Dermis microvascular lymphatic vessel endothelial cell (primary cell): ENCODE results near the gene RNF227. TPM values are rescaled to one million over a fixed set of nuclear protein-coding genes. Genes with fewer than 3 reads are reported as not detected.
"Not testable (repeated sequence)": the region's sequence is repeated elsewhere in the genome, so short reads cannot be mapped to it uniquely, and the experiment has no call there.

Experiments used
- DNase-seq, 2 donors: peaks; one replicate each; pipeline versions ENCODE4 v3.0.0 to v3.0.0-alpha.2; 2010; ENCODE audit warnings: low read depth in 2 of 2
- total RNA-seq: library from RNA; depleted of rRNA; stranded (reverse); fragments of >200 nt; gene quantifications from 2 replicates; pipeline ENCODE4 v1.2.1, GENCODE V29; 2014

The RNF227 gene
- total RNA-seq, 1 donor from 2014 or later, result 0.51 TPM

DNA sequence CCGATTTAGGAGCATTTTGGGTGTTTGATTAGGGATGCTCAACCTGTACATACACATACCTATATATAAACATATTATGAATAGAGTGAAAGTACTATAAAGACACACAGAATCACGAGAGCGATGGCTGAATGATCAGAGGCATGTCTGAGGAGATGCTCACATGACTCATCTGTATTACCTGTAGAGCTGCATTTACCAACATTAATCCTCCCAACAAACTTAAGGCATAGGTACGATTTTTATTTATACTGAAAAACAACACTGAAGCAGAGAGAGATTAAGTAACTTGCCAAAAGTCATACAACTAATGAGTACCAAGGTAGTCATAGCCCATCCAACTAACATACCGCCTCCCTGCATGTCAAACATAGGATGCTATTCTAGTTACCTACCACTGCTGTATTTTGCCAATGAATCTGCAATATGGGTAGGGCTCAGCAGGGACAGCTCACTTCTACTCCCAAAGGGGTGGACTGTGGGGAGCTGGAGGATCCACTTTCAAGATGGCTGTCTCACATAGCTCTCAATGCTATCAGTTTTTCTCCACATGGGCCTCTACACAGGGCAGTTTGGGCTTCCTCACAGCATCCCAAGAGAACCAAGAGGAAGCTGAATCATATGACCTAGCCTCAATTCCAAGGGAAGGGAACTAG is 51.0 kb downstream of the RNF227 start:
- no peak for DNase-seq

DNA sequence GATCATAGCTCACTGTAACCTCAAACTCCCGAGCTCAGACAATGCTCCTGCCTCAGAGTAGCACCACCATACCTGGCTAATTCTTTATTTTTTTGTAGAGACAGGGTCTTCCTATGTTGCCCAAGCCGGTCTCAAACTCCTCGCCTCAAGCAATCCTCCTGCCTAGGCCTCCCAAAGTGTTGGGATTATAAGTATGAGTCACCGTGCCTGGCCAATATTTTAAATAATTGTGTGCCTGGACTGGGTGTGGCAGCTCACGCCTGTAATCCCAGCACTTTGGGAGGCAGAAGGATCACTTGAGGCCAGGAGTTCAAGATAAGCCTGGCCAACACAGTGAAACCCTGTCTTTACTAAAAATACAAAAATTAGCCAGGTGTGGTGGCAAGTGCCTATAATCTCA is 51.7 kb downstream of the RNF227 start:
- not testable (repeated sequence) for DNase-seq

Other genes with a start within 250 kb of the RNF227 start
- gene TP53, start 228.8 kb downstream of the RNF227 start, total RNA-seq, result 44.0 and 51.2 TPM in 2 replicates
- 6.9 and 7.0 TPM in 2 replicates for gene WRAP53, start 227.8 kb downstream of the RNF227 start, total RNA-seq
- gene EFNB3, start 211.1 kb downstream of the RNF227 start, total RNA-seq, result 0.13 and 1.1 TPM in 2 replicates
- gene DNAH2, start 198.5 kb downstream of the RNF227 start, total RNA-seq, result under 0.01 and 0.25 TPM in 2 replicates
- gene KDM6B, start 82.1 kb downstream of the RNF227 start, total RNA-seq, result 1.0 and 3.5 TPM in 2 replicates
- gene TMEM88, start 61.2 kb downstream of the RNF227 start, total RNA-seq, result 11.6 and 17.2 TPM in 2 replicates
- 84.6 and 171 TPM in 2 replicates for gene NAA38, start 58.7 kb downstream of the RNF227 start, total RNA-seq
- 5.6 and 6.0 TPM in 2 replicates for gene CYB5D1, start 58.3 kb downstream of the RNF227 start, total RNA-seq
- gene CHD3, start 27.5 kb downstream of the RNF227 start, total RNA-seq, result 57.8 and 60.2 TPM in 2 replicates
- gene KCNAB3, start 13.6 kb upstream of the RNF227 start, total RNA-seq, result 0.13 and 0.26 TPM in 2 replicates
- gene TRAPPC1, start 15.7 kb upstream of the RNF227 start, total RNA-seq, result 52.9 and 80.7 TPM in 2 replicates
- 10.6 and 13.2 TPM in 2 replicates for gene CNTROB, start 15.9 kb upstream of the RNF227 start, total RNA-seq
- gene GUCY2D, start 86.3 kb upstream of the RNF227 start, total RNA-seq, result not detected in 2 replicates
- not detected in 2 replicates for gene ALOX15B, start 122.8 kb upstream of the RNF227 start, total RNA-seq
- gene ALOX12B, start 171.4 kb upstream of the RNF227 start, total RNA-seq, result not detected in 2 replicates
- gene ALOXE3, start 202.2 kb upstream of the RNF227 start, total RNA-seq, result not detected in 2 replicates
- gene HES7, start 207.8 kb upstream of the RNF227 start, total RNA-seq, result under 0.01 TPM in 1 of 2 replicates, not detected in the other
- 5.0 and 16.7 TPM in 2 replicates for gene PER1, start 236.1 kb upstream of the RNF227 start, total RNA-seq
- 3.1 and 4.9 TPM in 2 replicates for gene VAMP2, start 246.7 kb upstream of the RNF227 start, total RNA-seq